Loucy (cell line): ENCODE results near the gene USP15.

Experiments used
- EZH2phosphoT487 ChIP-seq: fragments of 200-600 bp; IDR thresholded peaks from 2 replicates; pipeline ENCODE4 v1.6.1; 2018; ENCODE audit warnings: antibody characterized with exemption, mild to moderate bottlenecking, moderate library complexity, borderline replicate concordance
- TF ChIP-seq, protein P1 (sequence below): fragments of 200-600 bp; sonication (generic); conservative IDR thresholded peaks from 2 replicates; pipeline ENCODE4 v1.5.1; 2014; ENCODE audit warnings: mild to moderate bottlenecking, antibody characterized with exemption, low read length

DNA sequence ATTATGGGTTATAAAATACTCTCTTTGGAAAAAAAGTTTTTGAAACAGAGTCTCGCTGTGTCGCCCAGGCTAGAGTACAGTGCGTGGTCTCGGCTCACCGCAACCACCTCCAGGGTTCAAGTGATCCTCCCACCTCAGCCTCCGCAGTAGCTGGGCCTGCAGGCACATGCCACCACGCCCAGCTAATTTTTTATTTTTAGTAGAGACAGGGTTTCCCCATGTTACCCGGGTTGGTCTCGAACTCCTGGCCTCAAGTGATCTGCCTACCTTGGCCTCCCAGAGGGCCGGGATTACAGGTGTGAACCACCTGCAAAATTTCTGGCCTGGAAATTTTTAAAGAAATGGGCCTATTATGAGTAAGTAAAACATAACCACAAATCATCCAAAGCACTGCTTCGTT is 3.8 kb downstream of the USP15 start:
- TF ChIP-seq, protein P1, sequence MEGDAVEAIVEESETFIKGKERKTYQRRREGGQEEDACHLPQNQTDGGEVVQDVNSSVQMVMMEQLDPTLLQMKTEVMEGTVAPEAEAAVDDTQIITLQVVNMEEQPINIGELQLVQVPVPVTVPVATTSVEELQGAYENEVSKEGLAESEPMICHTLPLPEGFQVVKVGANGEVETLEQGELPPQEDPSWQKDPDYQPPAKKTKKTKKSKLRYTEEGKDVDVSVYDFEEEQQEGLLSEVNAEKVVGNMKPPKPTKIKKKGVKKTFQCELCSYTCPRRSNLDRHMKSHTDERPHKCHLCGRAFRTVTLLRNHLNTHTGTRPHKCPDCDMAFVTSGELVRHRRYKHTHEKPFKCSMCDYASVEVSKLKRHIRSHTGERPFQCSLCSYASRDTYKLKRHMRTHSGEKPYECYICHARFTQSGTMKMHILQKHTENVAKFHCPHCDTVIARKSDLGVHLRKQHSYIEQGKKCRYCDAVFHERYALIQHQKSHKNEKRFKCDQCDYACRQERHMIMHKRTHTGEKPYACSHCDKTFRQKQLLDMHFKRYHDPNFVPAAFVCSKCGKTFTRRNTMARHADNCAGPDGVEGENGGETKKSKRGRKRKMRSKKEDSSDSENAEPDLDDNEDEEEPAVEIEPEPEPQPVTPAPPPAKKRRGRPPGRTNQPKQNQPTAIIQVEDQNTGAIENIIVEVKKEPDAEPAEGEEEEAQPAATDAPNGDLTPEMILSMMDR = no peak
- TF ChIP-seq EZH2phosphoT487 = no peak
